GM10266 (cell line): Measurements from ENCODE around the gene CA10.

ENCODE experiments used
- DNase-seq: peaks from one replicate; pipeline ENCODE4 v3.0.0; 2012; ENCODE audit errors: extremely low spot score
- TF ChIP-seq, protein P1 (sequence below): IDR thresholded peaks from 2 replicates; pipeline ENCODE4 v1.5.1; 2012; ENCODE audit warnings: mild to moderate bottlenecking, low read depth; ENCODE audit not compliant: control insufficient read depth, insufficient read depth; ENCODE audit errors: missing control alignments

CA10 gene

DNA sequence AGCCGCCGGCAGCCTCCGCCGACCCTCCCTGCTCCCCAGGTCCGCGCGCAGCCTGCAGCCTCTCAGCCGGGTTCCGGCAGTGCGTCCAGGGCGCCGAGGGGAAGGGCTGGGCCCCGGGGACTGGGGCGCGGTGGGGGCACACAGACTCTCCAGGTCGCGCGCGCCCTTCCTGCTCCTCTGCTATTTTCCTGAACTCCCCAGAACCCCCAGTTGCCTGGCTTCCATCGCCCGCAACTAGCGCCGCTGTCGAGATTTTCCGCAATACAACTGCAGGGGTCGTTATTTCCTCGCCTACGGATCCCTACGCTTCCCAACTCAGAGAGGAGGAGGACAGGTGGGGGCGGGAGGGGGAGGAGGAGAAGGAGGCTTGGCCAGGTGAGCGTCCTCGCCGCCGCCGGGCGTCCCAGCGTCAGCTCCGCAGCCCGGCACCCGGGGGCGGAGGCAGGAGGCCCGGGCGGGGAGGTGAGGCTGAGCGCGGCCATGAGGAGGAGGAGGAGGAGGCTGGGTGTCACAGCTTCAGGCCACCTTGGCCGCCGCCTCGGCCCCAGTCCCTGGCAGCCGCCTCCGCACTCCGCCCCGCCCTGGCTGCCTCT lies at the start of gene CA10:
Gene CA10, minus strand, starts transcription at position 265 of the 593 bp plus-strand sequence.
- DNase-seq: no peak

DNA sequence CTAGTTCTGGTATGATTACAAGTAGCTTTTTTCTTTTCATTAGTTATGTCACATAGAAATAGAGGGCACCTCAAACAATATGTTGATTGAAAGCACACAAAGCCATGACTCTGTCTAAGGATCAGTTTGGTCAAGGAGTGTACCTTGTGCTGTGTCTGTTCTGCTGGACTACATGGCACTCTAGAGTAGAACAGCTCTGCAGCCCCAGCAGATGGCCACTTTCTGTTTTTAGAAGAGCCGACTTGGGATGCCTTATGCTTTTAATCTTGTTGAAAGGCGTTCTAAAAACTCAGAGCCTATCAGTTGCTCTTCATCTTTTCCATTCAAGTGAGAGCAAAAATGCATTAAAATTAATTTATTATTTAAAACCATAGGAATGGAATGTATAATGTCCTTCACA lies 49.3 kb upstream of the CA10 start:
- DNase-seq: no peak
- TF ChIP-seq, protein P1, sequence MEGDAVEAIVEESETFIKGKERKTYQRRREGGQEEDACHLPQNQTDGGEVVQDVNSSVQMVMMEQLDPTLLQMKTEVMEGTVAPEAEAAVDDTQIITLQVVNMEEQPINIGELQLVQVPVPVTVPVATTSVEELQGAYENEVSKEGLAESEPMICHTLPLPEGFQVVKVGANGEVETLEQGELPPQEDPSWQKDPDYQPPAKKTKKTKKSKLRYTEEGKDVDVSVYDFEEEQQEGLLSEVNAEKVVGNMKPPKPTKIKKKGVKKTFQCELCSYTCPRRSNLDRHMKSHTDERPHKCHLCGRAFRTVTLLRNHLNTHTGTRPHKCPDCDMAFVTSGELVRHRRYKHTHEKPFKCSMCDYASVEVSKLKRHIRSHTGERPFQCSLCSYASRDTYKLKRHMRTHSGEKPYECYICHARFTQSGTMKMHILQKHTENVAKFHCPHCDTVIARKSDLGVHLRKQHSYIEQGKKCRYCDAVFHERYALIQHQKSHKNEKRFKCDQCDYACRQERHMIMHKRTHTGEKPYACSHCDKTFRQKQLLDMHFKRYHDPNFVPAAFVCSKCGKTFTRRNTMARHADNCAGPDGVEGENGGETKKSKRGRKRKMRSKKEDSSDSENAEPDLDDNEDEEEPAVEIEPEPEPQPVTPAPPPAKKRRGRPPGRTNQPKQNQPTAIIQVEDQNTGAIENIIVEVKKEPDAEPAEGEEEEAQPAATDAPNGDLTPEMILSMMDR: no peak

More for the DNA sequence above, at the start of gene CA10:
- TF ChIP-seq, protein P1: no peak

DNA sequence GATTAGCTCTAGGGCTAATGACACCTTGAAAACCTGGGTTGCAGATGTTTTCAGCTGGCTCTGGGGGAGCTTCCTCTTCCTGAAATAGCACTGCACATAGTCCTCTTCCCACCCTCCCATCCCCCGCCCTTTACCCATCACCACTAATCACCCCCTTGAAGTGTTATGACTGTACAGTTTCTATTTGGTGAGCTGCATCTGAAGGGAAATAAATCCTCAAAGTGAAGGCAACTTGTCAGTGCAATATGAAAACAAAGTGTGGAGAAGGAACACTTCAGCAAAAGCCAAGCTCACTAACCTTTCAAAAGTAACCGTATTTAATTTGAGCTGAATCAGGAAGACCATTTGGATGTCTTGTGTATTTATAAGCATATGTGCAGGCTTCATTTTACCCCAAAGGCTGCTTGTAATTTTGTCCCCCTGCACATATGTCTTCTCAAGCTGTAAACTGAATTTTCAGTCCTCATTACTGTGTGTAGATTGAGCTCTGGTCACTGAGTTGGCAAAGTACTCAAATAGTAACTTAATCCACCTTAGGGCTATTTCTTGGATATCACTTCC lies 44.1 kb upstream of the CA10 start:
- TF ChIP-seq, protein P1: no peak
- no peak for DNase-seq

DNA sequence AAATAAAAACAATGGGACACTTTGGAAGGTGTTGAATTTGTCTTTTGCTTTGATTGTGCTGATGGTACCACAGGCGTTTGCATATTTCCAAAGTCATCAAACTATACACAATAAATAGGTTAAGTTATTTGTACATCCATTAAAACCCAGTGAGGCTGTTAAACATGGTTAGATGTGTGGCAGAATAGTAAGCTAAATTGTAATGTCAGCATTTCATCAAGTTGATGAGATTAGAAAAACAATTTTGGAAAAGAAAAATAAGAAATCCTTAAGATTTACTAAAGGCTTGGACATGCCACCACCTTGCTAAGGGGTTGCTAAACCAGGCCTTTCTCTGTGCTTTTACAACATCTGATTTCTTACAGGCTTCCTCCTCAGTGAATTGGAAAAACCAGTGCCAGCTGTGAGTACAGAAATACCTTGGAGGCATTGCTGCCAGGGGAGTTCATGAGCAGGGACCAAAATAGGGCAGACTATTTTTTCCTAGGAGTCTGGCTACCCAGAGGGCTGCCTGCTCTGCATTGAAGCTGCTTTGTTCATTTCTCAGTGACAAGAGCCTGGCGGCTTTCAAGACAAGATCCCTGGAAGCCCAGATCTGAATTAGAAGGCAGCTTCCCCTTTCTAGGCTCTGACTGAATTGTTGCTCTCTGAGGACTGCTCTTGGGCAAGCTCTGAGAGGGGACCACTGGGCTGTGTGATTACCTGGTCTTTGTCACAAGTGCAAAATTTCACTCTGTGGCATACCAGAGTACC lies 43.4 kb upstream of the CA10 start:
- DNase-seq: no peak
- TF ChIP-seq, protein P1: no peak

DNA sequence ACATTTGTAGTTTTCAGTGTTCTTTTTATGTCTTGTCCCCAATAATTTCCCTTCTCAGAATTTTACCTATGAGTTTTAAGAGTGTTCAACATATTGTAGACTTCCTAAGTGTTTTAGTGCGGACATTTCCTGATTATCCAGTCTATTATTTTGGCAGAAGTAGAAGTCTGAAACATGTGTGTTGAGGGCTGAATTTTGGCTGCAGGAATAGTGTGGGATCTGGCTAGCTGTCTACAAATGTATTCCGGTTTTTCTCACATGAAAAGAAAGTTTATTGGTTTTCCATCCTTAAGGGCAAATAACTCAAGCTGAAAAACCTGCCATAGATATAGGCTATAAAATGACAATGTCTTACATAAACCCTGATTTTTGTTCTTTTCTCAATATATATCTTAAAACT lies 33.0 kb upstream of the CA10 start:
- TF ChIP-seq, protein P1: no peak

DNA sequence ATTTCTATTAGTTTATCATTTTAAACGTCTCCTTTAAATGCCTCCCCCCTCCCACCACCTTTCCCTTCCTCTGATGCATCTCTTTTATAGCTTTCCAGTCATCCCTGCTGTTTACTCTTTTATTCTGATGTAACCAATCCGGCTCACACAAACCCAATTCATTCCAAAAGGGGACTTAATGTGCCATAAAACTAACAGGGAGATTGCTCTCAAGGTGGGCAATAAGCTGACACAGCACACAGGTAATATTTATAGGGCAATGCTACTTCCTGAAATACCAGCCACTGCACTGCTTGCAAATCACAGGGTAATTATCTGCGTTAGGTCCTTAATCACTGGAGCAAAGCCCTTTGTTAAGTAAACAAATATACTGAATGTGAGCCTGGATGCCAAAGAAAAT lies 23.3 kb upstream of the CA10 start:
- DNase-seq: no peak
- TF ChIP-seq, protein P1: no peak

More for the DNA sequence above, 33.0 kb upstream of the CA10 start:
- DNase-seq: no peak

DNA sequence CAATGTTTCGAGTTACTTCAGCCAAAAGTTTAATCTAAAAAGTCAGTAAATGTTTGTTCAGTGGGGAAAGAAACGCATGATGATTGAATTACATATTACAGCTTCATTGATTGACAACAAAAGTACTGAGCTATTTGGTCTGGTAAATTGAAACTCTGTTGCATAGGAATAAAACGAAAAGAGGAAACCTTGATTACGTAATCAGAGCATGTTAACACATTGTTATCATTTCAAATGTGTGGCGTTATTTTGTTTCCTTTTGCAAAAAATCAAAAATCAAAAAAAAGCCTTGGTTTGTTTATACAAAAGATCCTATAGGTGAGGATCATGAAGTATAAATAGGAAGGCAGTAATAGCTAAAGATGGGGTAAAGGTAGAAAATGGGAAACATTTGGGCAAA lies 19.5 kb upstream of the CA10 start:
- DNase-seq: no peak
- TF ChIP-seq, protein P1: no peak
